Fibroblast of the aortic adventitia (primary cell): ENCODE measurements around the gene SPECC1. TPM values are rescaled to one million over a fixed set of nuclear protein-coding genes. Genes with fewer than 3 reads are reported as not detected.
A peak's percentile ranks its signal among the peaks of the same experiment; 100 is the strongest.

Experiments used
- DNase-seq: peaks from one replicate; pipeline ENCODE4 v3.0.0-alpha.2; 2010; ENCODE audit warnings: low read depth
- H3K4me3 ChIP-seq: 2 replicates; pipeline ENCODE4 v1.5.1; 2011; ENCODE audit warnings: low read depth, mild to moderate bottlenecking, control low read depth, low read length, moderate library complexity
- CTCF ChIP-seq: IDR thresholded peaks from 2 replicates; pipeline ENCODE4 v1.5.1; 2011; ENCODE audit warnings: mild to moderate bottlenecking, low read length, control low read depth, inconsistent platforms; ENCODE audit not compliant: insufficient read depth
- total RNA-seq: library from RNA; depleted of rRNA; stranded (reverse); fragments of >200 nt; gene quantifications from 2 replicates; pipeline ENCODE4 v1.2.3, GENCODE V29; 2012; ENCODE audit warnings: low replicate concordance

SPECC1 gene
- total RNA-seq, 1 donor, result 16.8 TPM

DNA sequence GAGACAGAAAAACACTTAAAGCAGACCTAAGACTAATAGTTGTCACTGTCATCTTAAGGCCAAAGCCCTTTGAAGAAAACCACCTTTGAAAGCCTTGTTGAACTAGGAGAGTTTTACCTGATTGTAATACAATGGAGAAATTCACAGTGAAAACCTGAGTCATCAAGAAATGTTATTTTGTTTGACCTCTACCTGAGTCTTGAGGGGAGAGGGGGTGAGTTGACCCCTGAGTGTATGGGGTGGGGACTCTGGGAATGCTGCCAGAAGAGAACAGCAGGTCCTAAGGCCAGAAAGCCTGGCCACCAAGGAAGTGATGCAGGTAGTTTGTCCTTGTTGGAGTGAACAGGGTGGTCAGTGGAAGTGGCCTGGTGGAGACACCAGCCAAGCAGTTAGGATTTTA, 204.3 kb downstream of the SPECC1 start:
- TF ChIP-seq CTCF, result no peak
- no peak overlapping the region for H3K4me3 ChIP-seq
- no peak for DNase-seq

GRCh38 chr17:20214794-20215193, 205.6 kb downstream of the SPECC1 start:
- no peak for DNase-seq
- H3K4me3 ChIP-seq, result no peak overlapping the region
- TF ChIP-seq CTCF, result no peak

- H3K4me3 ChIP-seq, result no peak overlapping the region
- DNase-seq, result no peak
These were observed 207.1 kb downstream of the SPECC1 start for GRCh38 chr17:20216154-20216815.

GRCh38 chr17:20216853-20217252, 207.7 kb downstream of the SPECC1 start:
- DNase-seq, result no peak
- TF ChIP-seq CTCF, result no peak
- no peak overlapping the region for H3K4me3 ChIP-seq

More at GRCh38 chr17:20216154-20216815, 207.1 kb downstream of the SPECC1 start:
- no peak for TF ChIP-seq CTCF

- H3K4me3 ChIP-seq, result no peak overlapping the region
- no peak for DNase-seq
- no peak for TF ChIP-seq CTCF
These were observed 208.5 kb downstream of the SPECC1 start for GRCh38 chr17:20217677-20218076.

DNA sequence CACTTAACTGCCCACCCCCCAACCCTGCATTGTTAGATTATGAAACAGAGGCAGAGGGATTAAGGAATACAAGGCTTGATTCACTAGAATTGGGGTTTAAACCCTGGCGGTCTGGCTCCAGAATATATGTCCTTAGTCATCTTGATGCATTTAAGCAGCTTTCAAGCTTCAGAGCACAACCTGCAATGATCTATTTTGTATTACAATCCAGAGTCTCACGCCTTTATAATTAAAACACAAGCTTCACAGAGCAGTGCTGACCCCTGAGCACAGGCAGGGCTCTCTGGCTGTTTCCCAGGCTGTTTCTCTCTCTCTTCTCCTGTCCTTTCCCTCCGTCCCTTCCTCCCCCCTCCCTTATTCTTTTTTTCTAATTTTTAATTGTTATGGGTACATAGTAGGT, 209.1 kb downstream of the SPECC1 start:
- no peak overlapping the region for H3K4me3 ChIP-seq
- TF ChIP-seq CTCF, result no peak
- no peak for DNase-seq

DNA sequence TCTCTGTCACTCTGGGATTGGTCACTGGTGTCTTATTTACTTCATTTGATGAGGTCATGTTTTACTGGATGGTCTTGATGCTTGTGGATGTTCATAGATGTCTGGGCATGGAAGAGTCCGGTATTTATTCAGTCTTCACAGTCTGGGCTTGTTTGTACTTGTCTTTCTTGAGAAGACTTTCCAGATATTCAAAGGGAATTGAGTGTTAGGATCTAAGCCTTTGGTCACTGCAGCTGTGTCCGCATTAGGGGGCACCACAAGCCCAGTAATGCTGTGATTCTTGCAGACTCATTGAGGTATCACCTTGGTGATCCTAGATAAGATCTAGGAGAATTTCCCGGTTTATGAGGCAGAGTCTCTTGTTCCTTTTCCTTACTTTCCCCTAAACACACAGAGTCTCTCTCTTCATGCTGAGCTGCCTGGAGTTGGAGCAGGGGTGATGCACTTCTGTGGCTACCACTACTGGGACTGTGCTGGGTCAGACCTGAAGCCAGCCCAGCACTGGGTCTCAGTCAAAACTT, 214.7 kb downstream of the SPECC1 start:
- no peak overlapping the region for H3K4me3 ChIP-seq
- no peak for TF ChIP-seq CTCF
- peak; percentile 1 for DNase-seq
